Transverse colon (tissue), 4 donors: ENCODE data around the gene IPO11.

ENCODE experiments used
- POLR2A ChIP-seq: fragments of 450-650 bp; IDR thresholded peaks from one replicate; pipeline ENCODE4 v1.6.1; 2016; ENCODE audit warnings: antibody characterized with exemption, mild to moderate bottlenecking, moderate library complexity
- POLR2AphosphoS5 ChIP-seq, 3 donors: sonication (generic); formaldehyde crosslinking; IDR thresholded peaks; one replicate each; pipeline ENCODE4 v1.6.1; 2016; ENCODE audit warnings: antibody characterized with exemption in 3 of 3
- TF ChIP-seq, protein P1 (sequence below), 5 experiments: fragments of 200-600 bp in 3 of 5; fragments of 450-650 bp in 2 of 5; sonication (generic) in 3 of 5; IDR thresholded peaks; 1 replicate in 2 of 5; 2 replicates in 3 of 5; pipeline ENCODE4 v1.5.1; 2016 to 2017; ENCODE audit warnings: antibody characterized with exemption in 5 of 5, inconsistent platforms in 3 of 5, mild to moderate bottlenecking in 2 of 5, moderate library complexity in 1 of 5

DNA sequence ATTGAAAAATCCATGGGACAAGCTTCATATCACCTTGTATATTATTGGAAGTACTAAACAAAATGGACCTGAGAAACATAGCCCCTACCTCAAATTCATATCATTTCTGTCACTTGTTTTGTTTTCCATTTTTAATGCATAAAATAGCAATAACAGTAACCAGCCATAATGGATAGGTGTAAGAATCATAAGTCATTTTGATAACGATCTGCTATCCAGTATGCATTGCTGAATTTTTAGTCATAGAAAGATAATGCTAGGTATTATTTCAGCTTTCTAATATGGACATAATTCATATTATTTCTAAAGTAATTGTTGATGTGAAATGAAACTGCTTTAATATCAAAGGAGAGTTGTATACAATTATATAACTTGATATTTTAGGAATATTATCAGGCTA, 164.9 kb downstream of the IPO11 start:
- TF ChIP-seq, protein P1, sequence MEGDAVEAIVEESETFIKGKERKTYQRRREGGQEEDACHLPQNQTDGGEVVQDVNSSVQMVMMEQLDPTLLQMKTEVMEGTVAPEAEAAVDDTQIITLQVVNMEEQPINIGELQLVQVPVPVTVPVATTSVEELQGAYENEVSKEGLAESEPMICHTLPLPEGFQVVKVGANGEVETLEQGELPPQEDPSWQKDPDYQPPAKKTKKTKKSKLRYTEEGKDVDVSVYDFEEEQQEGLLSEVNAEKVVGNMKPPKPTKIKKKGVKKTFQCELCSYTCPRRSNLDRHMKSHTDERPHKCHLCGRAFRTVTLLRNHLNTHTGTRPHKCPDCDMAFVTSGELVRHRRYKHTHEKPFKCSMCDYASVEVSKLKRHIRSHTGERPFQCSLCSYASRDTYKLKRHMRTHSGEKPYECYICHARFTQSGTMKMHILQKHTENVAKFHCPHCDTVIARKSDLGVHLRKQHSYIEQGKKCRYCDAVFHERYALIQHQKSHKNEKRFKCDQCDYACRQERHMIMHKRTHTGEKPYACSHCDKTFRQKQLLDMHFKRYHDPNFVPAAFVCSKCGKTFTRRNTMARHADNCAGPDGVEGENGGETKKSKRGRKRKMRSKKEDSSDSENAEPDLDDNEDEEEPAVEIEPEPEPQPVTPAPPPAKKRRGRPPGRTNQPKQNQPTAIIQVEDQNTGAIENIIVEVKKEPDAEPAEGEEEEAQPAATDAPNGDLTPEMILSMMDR (IDR thresholded peaks at IDR 0.05) = no peak
- TF ChIP-seq POLR2A (no peak), POLR2AphosphoS5 (IDR thresholded peaks at IDR 0.05) (no peak)
